Measurements from ENCODE around the gene BPIFA1. TPM values are rescaled to one million over a fixed set of nuclear protein-coding genes. Genes with fewer than 3 reads are reported as not detected.

BPIFA1 gene
- total RNA-seq, 1 donor from 2014 or later = not detected

DNA sequence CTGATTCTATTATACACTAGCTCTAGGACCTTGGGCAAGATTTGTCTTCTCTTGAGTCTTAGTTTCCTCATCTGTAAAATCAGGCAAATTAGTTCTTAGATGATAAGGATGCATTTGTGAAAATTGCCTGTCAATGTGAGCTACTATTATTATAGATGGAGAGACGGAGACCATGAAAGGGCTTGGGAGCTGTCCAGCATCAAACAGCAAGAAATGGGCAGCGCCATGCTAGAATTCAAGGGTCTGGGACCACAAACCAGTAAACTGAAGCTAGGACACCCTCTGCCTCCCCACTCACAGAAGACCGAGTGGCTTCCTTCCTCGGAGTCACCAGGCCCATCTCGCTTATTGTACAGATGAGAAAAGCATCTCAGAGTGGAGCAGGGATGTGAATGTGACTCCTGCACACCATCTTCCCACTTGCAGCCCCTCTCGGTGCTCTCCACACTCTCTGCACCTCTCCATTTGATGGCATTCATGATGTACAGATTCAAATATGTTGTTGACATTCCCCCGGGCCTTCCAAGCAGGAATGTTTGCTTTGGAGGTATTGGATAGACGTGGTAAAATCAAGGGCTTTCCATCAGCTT, 42.8 kb upstream of the BPIFA1 start:
- no peaks in the 10 kb centered on the region for H3K36me3 Mint-ChIP-seq (ENCODE audit: unreplicated experiment)
- H3K4me1 Mint-ChIP-seq (ENCODE audit: low read depth, unreplicated experiment) = no peaks in the 10 kb centered on the region
- H3K9me3 Mint-ChIP-seq (ENCODE audit: unreplicated experiment) = no peaks in the 10 kb centered on the region
- TF ChIP-seq, protein P1, sequence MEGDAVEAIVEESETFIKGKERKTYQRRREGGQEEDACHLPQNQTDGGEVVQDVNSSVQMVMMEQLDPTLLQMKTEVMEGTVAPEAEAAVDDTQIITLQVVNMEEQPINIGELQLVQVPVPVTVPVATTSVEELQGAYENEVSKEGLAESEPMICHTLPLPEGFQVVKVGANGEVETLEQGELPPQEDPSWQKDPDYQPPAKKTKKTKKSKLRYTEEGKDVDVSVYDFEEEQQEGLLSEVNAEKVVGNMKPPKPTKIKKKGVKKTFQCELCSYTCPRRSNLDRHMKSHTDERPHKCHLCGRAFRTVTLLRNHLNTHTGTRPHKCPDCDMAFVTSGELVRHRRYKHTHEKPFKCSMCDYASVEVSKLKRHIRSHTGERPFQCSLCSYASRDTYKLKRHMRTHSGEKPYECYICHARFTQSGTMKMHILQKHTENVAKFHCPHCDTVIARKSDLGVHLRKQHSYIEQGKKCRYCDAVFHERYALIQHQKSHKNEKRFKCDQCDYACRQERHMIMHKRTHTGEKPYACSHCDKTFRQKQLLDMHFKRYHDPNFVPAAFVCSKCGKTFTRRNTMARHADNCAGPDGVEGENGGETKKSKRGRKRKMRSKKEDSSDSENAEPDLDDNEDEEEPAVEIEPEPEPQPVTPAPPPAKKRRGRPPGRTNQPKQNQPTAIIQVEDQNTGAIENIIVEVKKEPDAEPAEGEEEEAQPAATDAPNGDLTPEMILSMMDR (IDR thresholded peaks at IDR 0.05; ENCODE audit: partially characterized antibody, unreplicated experiment) = no peak
- no peak overlapping the region for H3K4me3 Mint-ChIP-seq (ENCODE audit: unreplicated experiment)
- no peak overlapping the region for H3K27ac Mint-ChIP-seq (ENCODE audit: unreplicated experiment)
- peaks cover 4% of the 10 kb centered on the region for H3K27me3 Mint-ChIP-seq (ENCODE audit: unreplicated experiment)
- no peak for DNase-seq

DNA sequence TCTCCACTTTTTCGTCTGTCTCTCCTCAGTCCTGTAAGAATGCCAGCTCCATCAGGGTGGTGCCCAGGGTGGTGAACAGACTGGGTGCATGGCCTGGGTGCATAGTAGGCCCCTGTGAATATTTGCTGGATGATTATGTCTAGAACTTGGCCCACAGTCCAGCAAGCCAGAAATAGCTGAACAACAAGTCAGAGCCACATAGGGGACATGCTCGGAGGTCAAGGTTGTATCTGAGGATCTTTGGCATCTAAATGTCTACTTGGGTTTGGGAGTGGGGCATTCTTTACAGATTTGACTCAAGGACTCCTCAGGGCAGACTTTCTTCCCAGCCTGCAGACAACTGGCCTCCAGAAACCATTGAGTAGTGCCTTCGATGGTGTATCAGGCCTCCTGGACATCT, 36.8 kb upstream of the BPIFA1 start:
- Mint-ChIP-seq H3K36me3 (ENCODE audit: unreplicated experiment) (peaks cover 5% of the 10 kb centered on the region), H3K9me3 (ENCODE audit: unreplicated experiment) (peaks cover 3% of the 10 kb centered on the region), H3K4me3 (ENCODE audit: unreplicated experiment) (no peak overlapping the region), H3K4me1 (ENCODE audit: low read depth, unreplicated experiment) (peaks cover 6% of the 10 kb centered on the region), H3K27me3 (ENCODE audit: unreplicated experiment) (peaks cover 10% of the 10 kb centered on the region), H3K27ac (ENCODE audit: unreplicated experiment) (no peak overlapping the region)
- DNase-seq = no peak
- TF ChIP-seq, protein P1 (IDR thresholded peaks at IDR 0.05; ENCODE audit: partially characterized antibody, unreplicated experiment) = no peak

DNA sequence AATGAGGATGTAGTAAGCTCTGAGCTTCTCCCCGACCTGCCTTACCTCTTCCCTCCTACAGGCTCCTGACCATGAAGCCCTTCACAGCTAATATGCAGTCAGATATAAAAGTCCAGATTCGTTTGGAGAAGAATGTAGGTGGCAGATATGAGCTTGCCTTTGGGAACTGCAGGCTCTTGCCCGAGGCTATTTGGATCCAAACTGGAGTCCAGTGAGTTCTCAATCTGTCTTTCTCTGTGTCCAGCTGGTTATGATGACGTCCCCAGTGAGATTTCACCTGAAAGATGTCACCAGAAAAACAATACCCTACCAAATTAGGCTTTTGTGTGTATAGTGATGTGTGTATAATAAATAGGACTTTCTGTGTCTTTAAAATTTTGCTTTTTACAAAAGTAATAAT, 33.3 kb upstream of the BPIFA1 start:
- TF ChIP-seq, protein P1 (IDR thresholded peaks at IDR 0.05; ENCODE audit: partially characterized antibody, unreplicated experiment) = no peak
- Mint-ChIP-seq H3K4me1 (ENCODE audit: low read depth, unreplicated experiment) (peaks cover 6% of the 10 kb centered on the region), H3K9me3 (ENCODE audit: unreplicated experiment) (peaks cover 3% of the 10 kb centered on the region), H3K27me3 (ENCODE audit: unreplicated experiment) (peaks cover 10% of the 10 kb centered on the region), H3K27ac (ENCODE audit: unreplicated experiment) (no peak overlapping the region), H3K4me3 (ENCODE audit: unreplicated experiment) (no peak overlapping the region), H3K36me3 (ENCODE audit: unreplicated experiment) (peaks cover 5% of the 10 kb centered on the region)
- no peak for DNase-seq

DNA sequence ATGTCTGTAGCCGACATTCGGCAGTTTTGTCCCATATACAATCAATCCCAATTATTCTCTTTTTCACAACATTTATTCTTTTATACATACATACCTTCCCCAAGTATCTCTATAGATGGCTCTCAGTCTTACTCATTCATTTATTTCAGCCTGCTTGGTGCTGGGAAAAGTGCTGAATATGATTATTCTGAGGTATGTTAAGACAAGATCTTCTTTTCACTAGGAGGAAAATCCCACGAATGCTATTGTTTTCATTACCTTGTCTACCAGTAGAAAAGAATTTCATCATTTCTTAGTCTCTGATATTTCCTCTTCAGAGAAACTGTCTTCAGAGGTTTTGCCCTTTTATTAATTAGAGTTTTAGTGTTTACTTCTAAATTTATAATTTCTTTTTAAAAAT, 32.4 kb upstream of the BPIFA1 start:
- no peak for DNase-seq
- no peak overlapping the region for H3K4me3 Mint-ChIP-seq (ENCODE audit: unreplicated experiment)
- peaks cover 2% of the 10 kb centered on the region for H3K36me3 Mint-ChIP-seq (ENCODE audit: unreplicated experiment)
- TF ChIP-seq, protein P1 (IDR thresholded peaks at IDR 0.05; ENCODE audit: partially characterized antibody, unreplicated experiment) = no peak
- no peak overlapping the region for H3K27ac Mint-ChIP-seq (ENCODE audit: unreplicated experiment)
- H3K9me3 Mint-ChIP-seq (ENCODE audit: unreplicated experiment) = peaks cover 3% of the 10 kb centered on the region
- peaks cover 12% of the 10 kb centered on the region for H3K27me3 Mint-ChIP-seq (ENCODE audit: unreplicated experiment)
- peaks cover 6% of the 10 kb centered on the region for H3K4me1 Mint-ChIP-seq (ENCODE audit: low read depth, unreplicated experiment)

DNA sequence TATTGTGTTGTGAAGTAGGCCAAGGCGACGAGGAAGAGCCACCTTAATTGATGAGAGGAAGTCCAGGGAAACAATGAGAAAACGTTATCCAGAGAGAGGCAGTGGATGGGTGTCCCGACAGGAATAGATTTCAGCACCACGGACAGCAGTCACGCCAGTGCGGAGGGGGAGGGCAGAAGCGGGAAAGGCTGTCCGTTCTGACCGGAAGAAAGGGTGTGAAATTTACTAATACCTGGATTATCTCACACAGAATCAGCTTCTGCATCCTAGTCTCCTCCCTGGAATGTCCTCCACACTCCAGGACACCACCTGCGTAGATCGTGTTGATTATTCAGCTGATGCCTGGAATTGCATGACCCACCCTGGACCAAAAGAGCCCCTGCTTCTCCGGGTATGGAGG, 26.0 kb upstream of the BPIFA1 start:
- H3K27ac Mint-ChIP-seq (ENCODE audit: unreplicated experiment) = no peak overlapping the region
- peaks cover 2% of the 10 kb centered on the region for H3K9me3 Mint-ChIP-seq (ENCODE audit: unreplicated experiment)
- H3K27me3 Mint-ChIP-seq (ENCODE audit: unreplicated experiment) = peaks cover 12% of the 10 kb centered on the region
- no peaks in the 10 kb centered on the region for H3K36me3 Mint-ChIP-seq (ENCODE audit: unreplicated experiment)
- DNase-seq = no peak
- no peak overlapping the region for H3K4me3 Mint-ChIP-seq (ENCODE audit: unreplicated experiment)
- TF ChIP-seq, protein P1 (IDR thresholded peaks at IDR 0.05; ENCODE audit: partially characterized antibody, unreplicated experiment) = no peak
- H3K4me1 Mint-ChIP-seq (ENCODE audit: low read depth, unreplicated experiment) = peaks cover 5% of the 10 kb centered on the region

All from glutamatergic neuron (in vitro differentiated cells).